K562 (cell line): ENCODE data around the gene SLC9A3. TPM values are rescaled to one million over a fixed set of nuclear protein-coding genes. Genes with fewer than 3 reads are reported as not detected.

Experiments
- ATAC-seq: fragments of 200-7000 bp; cut with Tn5 transposase; 3 replicates; pipeline ENCODE4 v1.9.1; 2020; ENCODE audit warnings: moderate library complexity
- BruUV-seq: library from RNA; stranded (reverse); fragments of 400-500 nt; replicated peaks from 2 replicates; lab custom pipeline; 2021; lab: Mats Ljungman, UMichigan
- CTCF ChIA-PET: fragments of 300-600 bp; formaldehyde crosslinking; extraction: SDS; loops from one replicate; lab custom pipeline; 2021; ENCODE audit warnings: low intra/inter-chr PET ratio; lab: Yijun Ruan, JAX
- POLR2A ChIA-PET: fragments of 300-600, 350-650 bp; sonication (Branson Sonifier 250); formaldehyde crosslinking; extraction: SDS; loops from one replicate; lab custom pipeline; 2021; ENCODE audit warnings: antibody characterized with exemption, inconsistent platforms; lab: Yijun Ruan, JAX
- DNase-seq, 4 experiments: peaks; one replicate each; pipeline versions ENCODE4 v3.0.0 to v3.0.0-alpha.2; 2011 to 2018; ENCODE audit warnings: low spot score in 3 of 4, mixed read lengths in 3 of 4; ENCODE audit errors: extremely low read depth in 1 of 4
- FAIRE-seq: peaks from 2 replicates; lab custom pipeline; 2011; peaks lifted over from hg19 to GRCh38; lab: Jason Lieb, UNC
- H2AFZ ChIP-seq: 2 replicates; pipeline ENCODE4 v1.6.0; 2011; ENCODE audit warnings: low read depth, low read length, control low read depth, inconsistent platforms
- H3K27ac ChIP-seq: fragments of 200-600 bp; 3 replicates; pipeline ENCODE4 v1.8.0; 2011; ENCODE audit warnings: low read depth, mild to moderate bottlenecking, control low read depth, inconsistent platforms, low read length, moderate library complexity, mixed read lengths; ENCODE audit errors: extremely low read depth
- H3K27me3 ChIP-seq, 2 experiments: fragments of 300-600 bp in 1 of 2; 2 replicates in 1 of 2; 3 replicates in 1 of 2; pipeline versions ENCODE4 v1.6.0 to v1.8.0; 2011; ENCODE audit warnings: inconsistent platforms in 2 of 2, low read length in 2 of 2, mild to moderate bottlenecking in 1 of 2, mixed read lengths in 1 of 2, moderate library complexity in 1 of 2; ENCODE audit not compliant: control insufficient read depth in 2 of 2, insufficient read depth in 2 of 2
- H3K36me3 ChIP-seq: fragments of 300-600 bp; 3 replicates; pipeline ENCODE4 v1.8.0; 2011; ENCODE audit warnings: mild to moderate bottlenecking, low read length, inconsistent platforms; ENCODE audit not compliant: control insufficient read depth, insufficient read depth
- H3K4me1 ChIP-seq, 2 experiments: fragments of 200-600 bp in 1 of 2; replicated peaks in 1 of 2; 2 replicates in 1 of 2; 3 replicates in 1 of 2; pipeline versions ENCODE4 v1.5.1 to v1.8.0; 2011; ENCODE audit warnings: inconsistent platforms in 2 of 2, low read length in 2 of 2, mild to moderate bottlenecking in 1 of 2, mixed read lengths in 1 of 2, moderate library complexity in 1 of 2; ENCODE audit not compliant: control insufficient read depth in 2 of 2, insufficient read depth in 2 of 2
- H3K4me2 ChIP-seq: 2 replicates; pipeline ENCODE4 v1.6.1; 2011; ENCODE audit warnings: low read length, control low read depth, inconsistent platforms, mixed read lengths; ENCODE audit not compliant: insufficient read depth
- H3K4me3 ChIP-seq: fragments of 200-600 bp; sonication (generic), shearing (Covaris generic); 2 replicates; pipeline ENCODE4 v1.5.1; 2016; ENCODE audit warnings: control low read depth, inconsistent platforms
- H3K79me2 ChIP-seq: fragments of 200-600 bp; 3 replicates; pipeline ENCODE4 v1.8.0; 2011; ENCODE audit warnings: low read length, inconsistent platforms; ENCODE audit not compliant: control insufficient read depth, insufficient read depth
- H3K9ac ChIP-seq, 2 experiments: 2 replicates each; pipeline versions ENCODE4 v1.6.0 to v1.6.1; 2011; ENCODE audit warnings: low read depth in 2 of 2, low read length in 2 of 2, control low read depth in 1 of 2, inconsistent platforms in 1 of 2, mild to moderate bottlenecking in 1 of 2, mixed read lengths in 1 of 2; ENCODE audit not compliant: insufficient read depth in 1 of 2
- H3K9me1 ChIP-seq: one replicate; pipeline ENCODE4 v1.6.0; 2011; ENCODE audit warnings: inconsistent platforms, mild to moderate bottlenecking, low read length, moderate library complexity; ENCODE audit not compliant: control insufficient read depth, insufficient read depth
- H3K9me3 ChIP-seq: replicated peaks from 2 replicates; pipeline ENCODE4 v1.5.1; 2011; ENCODE audit warnings: low read depth, low read length, inconsistent platforms; ENCODE audit not compliant: control insufficient read depth, insufficient read depth
- H4K20me1 ChIP-seq: replicated peaks from 2 replicates; pipeline ENCODE4 v1.6.1; 2011; ENCODE audit warnings: low read length, inconsistent platforms, mixed read lengths; ENCODE audit not compliant: control insufficient read depth, insufficient read depth
- CEBPB ChIP-seq: fragments of 450-650 bp; IDR thresholded peaks from 2 replicates; pipeline ENCODE4 v1.6.1; 2016; ENCODE audit warnings: missing genetic modification characterization, missing compliant biosample characterization
- GMEB1 ChIP-seq: fragments of 250-450 bp; sonication (Bioruptor Pico); IDR thresholded peaks from 2 replicates; pipeline ENCODE4 v1.4.0; 2020; ENCODE audit warnings: mild to moderate bottlenecking
- GTF2E2 ChIP-seq: fragments of 200-800 bp; sonication (Bioruptor generic); IDR thresholded peaks from 2 replicates; pipeline ENCODE4 v1.6.1; 2016; ENCODE audit warnings: missing genetic modification characterization, missing compliant biosample characterization
- NELFE ChIP-seq: IDR thresholded peaks from 2 replicates; pipeline ENCODE4 v1.6.1; 2011; ENCODE audit warnings: mild to moderate bottlenecking; ENCODE audit not compliant: insufficient read depth, insufficient read length
- WGBS: fragments of 100-300 bp; shearing (Covaris generic); methylation state at CpG from one replicate; pipeline ENCODE4 v1.1.6; 2016; ENCODE audit warnings: low coverage, mixed read lengths; ENCODE audit not compliant: insufficient coverage; ENCODE audit errors: missing lambda C conversion rate; 5-methylcytosine and 5-hydroxymethylcytosine counted together
- in situ Hi-C: fragments of 300-500 bp; cut with MboI; formaldehyde crosslinking; loops from 4 replicates; pipeline ENCODE4 v1.15.0; 2018; ENCODE audit warnings: inconsistent platforms, mixed read lengths
- intact Hi-C: fragments of 100-400 bp; cut with micrococcal nuclease; formaldehyde crosslinking; loops from 2 replicates; pipeline ENCODE4 v1.14.2; 2022
- polyA plus RNA-seq, 8 experiments: library from polyadenylated mRNA; depleted of rRNA in 4 of 8; stranded (reverse) in 5 of 8; unstranded in 3 of 8; fragments of >200 nt; fragmentation: Nextera tagmentation in 2 of 8; fragmentation: Illumina TruSeq in 1 of 8; extraction: Ambion mirVana in 2 of 8; extraction: Trizol in 1 of 8; gene quantifications; 2 replicates each; pipeline versions ENCODE4 v1.2.1 to v1.2.3, GENCODE V29; 2011 to 2014; ENCODE audit warnings: inconsistent platforms in 1 of 8, missing spikeins in 1 of 8
- total RNA-seq, 7 experiments: library from RNA; depleted of rRNA in 6 of 7; stranded (reverse); fragments of >200 nt in 6 of 7; fragmentation: Illumina TruSeq in 2 of 7; extraction: Trizol in 2 of 7; gene quantifications; 2 replicates each; pipeline versions ENCODE4 v1.2.1 to v1.2.3, GENCODE V29; 2011 to 2021; ENCODE audit warnings: low replicate concordance in 1 of 7

SLC9A3 gene
- total and polyA plus RNA-seq, 9 of the 15 experiments (the other 6 are each of a cell fraction or from before 2014, with no cell fraction given), result 1.5 to 5.8 (median 3.7) TPM; not detected in 2

- in situ Hi-C loops, result no loop called here
Observed at GRCh38 chr5:565782-566440, 41.7 kb upstream of the SLC9A3 start.

More at GRCh38 chr5:565782-566440, 41.7 kb upstream of the SLC9A3 start:
- intact Hi-C loops, result no loop called here
- ATAC-seq (no peak), FAIRE-seq (no peak), DNase-seq (no peak)
- Histone ChIP-seq H3K27me3 (peaks cover 32 to 49% of the 10 kb centered on the region in 2 experiments), H3K36me3 (no peaks in the 10 kb centered on the region), H3K79me2 (no peaks in the 10 kb centered on the region), H3K4me3 (no peak overlapping the region), H3K4me2 (no peak overlapping the region), H2AFZ (no peak overlapping the region), H3K9ac (no peak overlapping the region), H3K4me1 (peaks cover 0 to 23% of the 10 kb centered on the region in 2 experiments; a peak in 2 of 5 replicates), H3K9me1 (no peaks in the 10 kb centered on the region), H4K20me1 (no peaks in the 10 kb centered on the region), H3K27ac (no peak overlapping the region), H3K9me3 (no peaks in the 10 kb centered on the region)
- BruUV-seq, result no TSS peak
- WGBS, result 19% methylated on average over 13 of the region's 20 CpGs
- no peak for TF ChIP-seq GTF2E2
- TF ChIP-seq GMEB1, result no peak
- TF ChIP-seq CEBPB (tag), result peak; percentile 15; the same call in 1 of the 2 replicates
- TF ChIP-seq NELFE, result no peak
- CTCF ChIA-PET, result no interaction called here
- POLR2A ChIA-PET, result interaction anchor here (0.7 kb wide), 1 partner anchor 10 kb away, joined by 3 read pairs; no protein-coding TSS in a partner anchor
